GM23338 (cell line): ENCODE data around the gene CHGA. TPM values are rescaled to one million over a fixed set of nuclear protein-coding genes. Genes with fewer than 3 reads are reported as not detected.

Source experiments
- ATAC-seq: fragments of 200-7000 bp; cut with Tn5 transposase; 3 replicates; pipeline ENCODE4 v1.9.1; 2020
- DNase-seq: peaks from one replicate; pipeline ENCODE4 v3.0.0-alpha.2; 2015; ENCODE audit warnings: low spot score
- H2AFZ ChIP-seq: fragments of 200-600 bp; sonication (generic); 2 replicates; pipeline ENCODE4 v1.8.0; 2016; ENCODE audit warnings: antibody characterized with exemption, mild to moderate bottlenecking, moderate library complexity
- H3F3A ChIP-seq: fragments of 200-600 bp; sonication (generic); replicated peaks from 2 replicates; pipeline ENCODE4 v1.8.0; 2017; ENCODE audit warnings: antibody characterized with exemption, mixed run types, low read depth
- H3K27ac ChIP-seq: fragments of 200-600 bp; sonication (generic); 2 replicates; pipeline ENCODE4 v1.6.1; 2016; ENCODE audit warnings: low read depth
- H3K27me3 ChIP-seq: fragments of 200-600 bp; sonication (generic); 2 replicates; pipeline ENCODE4 v1.8.0; 2016; ENCODE audit warnings: mild to moderate bottlenecking, mixed run types, moderate library complexity; ENCODE audit not compliant: insufficient read depth
- H3K36me3 ChIP-seq: fragments of 200-600 bp; sonication (generic); 2 replicates; pipeline ENCODE4 v1.8.0; 2016; ENCODE audit warnings: mild to moderate bottlenecking; ENCODE audit not compliant: insufficient read depth
- H3K4me1 ChIP-seq: fragments of 200-600 bp; sonication (generic); 2 replicates; pipeline ENCODE4 v1.8.0; 2016; ENCODE audit warnings: mild to moderate bottlenecking, moderate library complexity; ENCODE audit not compliant: insufficient read depth
- H3K4me2 ChIP-seq: fragments of 200-600 bp; sonication (generic); 2 replicates; pipeline ENCODE4 v1.7.1; 2017; ENCODE audit warnings: mixed run types
- H3K4me3 ChIP-seq: fragments of 200-600 bp; sonication (generic); 2 replicates; pipeline ENCODE4 v1.6.1; 2016; ENCODE audit warnings: mixed run types
- H3K79me2 ChIP-seq: fragments of 200-600 bp; sonication (generic); replicated peaks from 2 replicates; pipeline ENCODE4 v1.8.0; 2017; ENCODE audit warnings: mild to moderate bottlenecking; ENCODE audit not compliant: insufficient read depth
- H3K9me2 ChIP-seq: fragments of 200-600 bp; sonication (generic); 2 replicates; pipeline ENCODE4 v1.8.0; 2017; ENCODE audit not compliant: insufficient read depth
- H4K20me1 ChIP-seq: fragments of 200-600 bp; sonication (generic); replicated peaks from 2 replicates; pipeline ENCODE4 v1.8.0; 2017; ENCODE audit warnings: mild to moderate bottlenecking; ENCODE audit not compliant: insufficient read depth
- H3K27ac Mint-ChIP-seq: 2 replicates; pipeline ENCODE4 v1.8.0; 2020; ENCODE audit warnings: inconsistent platforms, mild to moderate bottlenecking, moderate library complexity, mixed read lengths
- H3K27me3 Mint-ChIP-seq: 3 replicates; pipeline ENCODE4 v1.8.0; 2022; ENCODE audit warnings: low read depth, mild to moderate bottlenecking, moderate library complexity, mixed read lengths, inconsistent platforms; ENCODE audit not compliant: insufficient read depth, poor library complexity
- H3K36me3 Mint-ChIP-seq: 3 replicates; pipeline ENCODE4 v1.8.0; 2021; ENCODE audit warnings: low read depth, mild to moderate bottlenecking, inconsistent platforms, moderate library complexity, mixed read lengths
- H3K4me1 Mint-ChIP-seq: 3 replicates; pipeline ENCODE4 v1.8.0; 2020; ENCODE audit warnings: mild to moderate bottlenecking, inconsistent platforms, mixed read lengths
- H3K4me3 Mint-ChIP-seq: 3 replicates; pipeline ENCODE4 v1.8.0; 2021; ENCODE audit warnings: moderate library complexity, mild to moderate bottlenecking, inconsistent platforms, mixed read lengths
- H3K9me3 Mint-ChIP-seq: 3 replicates; pipeline ENCODE4 v1.8.0; 2020; ENCODE audit warnings: moderate library complexity, mild to moderate bottlenecking, inconsistent platforms, mixed read lengths
- CREB1 ChIP-seq: fragments of 250-450 bp; sonication (Bioruptor Pico); IDR thresholded peaks from 2 replicates; pipeline ENCODE4 v1.5.0; 2020; ENCODE audit warnings: low read depth, mild to moderate bottlenecking, moderate library complexity
- NANOG ChIP-seq: IDR thresholded peaks from 2 replicates; pipeline ENCODE4 v1.6.1; 2016; ENCODE audit warnings: antibody characterized with exemption, borderline replicate concordance
- POLR2AphosphoS5 ChIP-seq: IDR thresholded peaks from 2 replicates; pipeline ENCODE4 v1.6.1; 2016; ENCODE audit warnings: antibody characterized with exemption, low read depth
- STAT1 ChIP-seq: IDR thresholded peaks from one replicate; pipeline ENCODE4 v1.6.1; 2016; ENCODE audit warnings: antibody characterized with exemption; ENCODE audit not compliant: unreplicated experiment
- ZNF462 ChIP-seq: fragments of 250-450 bp; sonication (Bioruptor Pico); IDR thresholded peaks from 2 replicates; pipeline ENCODE4 v1.5.0; 2020; ENCODE audit warnings: mild to moderate bottlenecking, moderate library complexity
- polyA plus RNA-seq: library from polyadenylated mRNA; unstranded; fragments of >200 nt; fragmentation: Nextera tagmentation; extraction: Ambion mirVana; gene quantifications from 2 replicates; pipeline ENCODE4 v1.2.1, GENCODE V29; 2016
- total RNA-seq: library from RNA; depleted of rRNA; stranded (reverse); fragments of >200 nt; shearing (Covaris generic); gene quantifications from 2 replicates; pipeline ENCODE4 v1.2.3, GENCODE V29; 2014
- TF ChIP-seq, protein P1 (sequence below): IDR thresholded peaks from one replicate; pipeline ENCODE4 v1.6.1; 2018; ENCODE audit warnings: antibody characterized with exemption; ENCODE audit not compliant: unreplicated experiment
- TF ChIP-seq, protein P2 (sequence below), 2 experiments: fragments of 200-600 bp in 1 of 2; sonication (generic) in 1 of 2; conservative IDR thresholded peaks; 2 replicates each; pipeline versions ENCODE4 v1.5.1 to v1.6.1; 2016 to 2017; ENCODE audit warnings: antibody characterized with exemption in 2 of 2, low read depth in 2 of 2, mild to moderate bottlenecking in 2 of 2, moderate library complexity in 1 of 2

Gene CHGA
- total and polyA plus RNA-seq, 2 experiments from 2014 or later, result 13.9 to 19.6 TPM

- no peak overlapping the region for H3K4me3 Mint-ChIP-seq
- TF ChIP-seq, protein P1, sequence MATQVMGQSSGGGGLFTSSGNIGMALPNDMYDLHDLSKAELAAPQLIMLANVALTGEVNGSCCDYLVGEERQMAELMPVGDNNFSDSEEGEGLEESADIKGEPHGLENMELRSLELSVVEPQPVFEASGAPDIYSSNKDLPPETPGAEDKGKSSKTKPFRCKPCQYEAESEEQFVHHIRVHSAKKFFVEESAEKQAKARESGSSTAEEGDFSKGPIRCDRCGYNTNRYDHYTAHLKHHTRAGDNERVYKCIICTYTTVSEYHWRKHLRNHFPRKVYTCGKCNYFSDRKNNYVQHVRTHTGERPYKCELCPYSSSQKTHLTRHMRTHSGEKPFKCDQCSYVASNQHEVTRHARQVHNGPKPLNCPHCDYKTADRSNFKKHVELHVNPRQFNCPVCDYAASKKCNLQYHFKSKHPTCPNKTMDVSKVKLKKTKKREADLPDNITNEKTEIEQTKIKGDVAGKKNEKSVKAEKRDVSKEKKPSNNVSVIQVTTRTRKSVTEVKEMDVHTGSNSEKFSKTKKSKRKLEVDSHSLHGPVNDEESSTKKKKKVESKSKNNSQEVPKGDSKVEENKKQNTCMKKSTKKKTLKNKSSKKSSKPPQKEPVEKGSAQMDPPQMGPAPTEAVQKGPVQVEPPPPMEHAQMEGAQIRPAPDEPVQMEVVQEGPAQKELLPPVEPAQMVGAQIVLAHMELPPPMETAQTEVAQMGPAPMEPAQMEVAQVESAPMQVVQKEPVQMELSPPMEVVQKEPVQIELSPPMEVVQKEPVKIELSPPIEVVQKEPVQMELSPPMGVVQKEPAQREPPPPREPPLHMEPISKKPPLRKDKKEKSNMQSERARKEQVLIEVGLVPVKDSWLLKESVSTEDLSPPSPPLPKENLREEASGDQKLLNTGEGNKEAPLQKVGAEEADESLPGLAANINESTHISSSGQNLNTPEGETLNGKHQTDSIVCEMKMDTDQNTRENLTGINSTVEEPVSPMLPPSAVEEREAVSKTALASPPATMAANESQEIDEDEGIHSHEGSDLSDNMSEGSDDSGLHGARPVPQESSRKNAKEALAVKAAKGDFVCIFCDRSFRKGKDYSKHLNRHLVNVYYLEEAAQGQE, result no peak
- peaks cover 6% of the 10 kb centered on the region for H4K20me1 ChIP-seq
- H3K27me3 ChIP-seq, result no peaks in the 10 kb centered on the region
- DNase-seq, result no peak
- peaks cover 22% of the 10 kb centered on the region for H3K4me1 Mint-ChIP-seq
- peaks cover 4% of the 10 kb centered on the region; the same call in 1 of the 2 replicates for H3K4me1 ChIP-seq
- H3K4me3 ChIP-seq, result no peak overlapping the region
- H3K27ac Mint-ChIP-seq, result peak overlapping the region; percentile 62; the same call in 1 of the 2 replicates
- no peak for ATAC-seq
- H3K27ac ChIP-seq, result no peak overlapping the region
- no peak overlapping the region for H3K4me2 ChIP-seq
- no peaks in the 10 kb centered on the region for H3F3A ChIP-seq
- no peaks in the 10 kb centered on the region for H3K9me2 ChIP-seq
- peaks cover 31% of the 10 kb centered on the region for H3K36me3 Mint-ChIP-seq
- no peak overlapping the region for H2AFZ ChIP-seq
- no peaks in the 10 kb centered on the region for H3K36me3 ChIP-seq
- H3K79me2 ChIP-seq, result peaks cover 5% of the 10 kb centered on the region
- peaks cover 16% of the 10 kb centered on the region for H3K27me3 Mint-ChIP-seq
- H3K9me3 Mint-ChIP-seq, result 0 out of 3 replicates have a peak, but pooled peaks cover 1% of the 10 kb centered on the region
Measured at GRCh38 chr14:92959761-92960680, 37.1 kb downstream of the CHGA start.

DNA sequence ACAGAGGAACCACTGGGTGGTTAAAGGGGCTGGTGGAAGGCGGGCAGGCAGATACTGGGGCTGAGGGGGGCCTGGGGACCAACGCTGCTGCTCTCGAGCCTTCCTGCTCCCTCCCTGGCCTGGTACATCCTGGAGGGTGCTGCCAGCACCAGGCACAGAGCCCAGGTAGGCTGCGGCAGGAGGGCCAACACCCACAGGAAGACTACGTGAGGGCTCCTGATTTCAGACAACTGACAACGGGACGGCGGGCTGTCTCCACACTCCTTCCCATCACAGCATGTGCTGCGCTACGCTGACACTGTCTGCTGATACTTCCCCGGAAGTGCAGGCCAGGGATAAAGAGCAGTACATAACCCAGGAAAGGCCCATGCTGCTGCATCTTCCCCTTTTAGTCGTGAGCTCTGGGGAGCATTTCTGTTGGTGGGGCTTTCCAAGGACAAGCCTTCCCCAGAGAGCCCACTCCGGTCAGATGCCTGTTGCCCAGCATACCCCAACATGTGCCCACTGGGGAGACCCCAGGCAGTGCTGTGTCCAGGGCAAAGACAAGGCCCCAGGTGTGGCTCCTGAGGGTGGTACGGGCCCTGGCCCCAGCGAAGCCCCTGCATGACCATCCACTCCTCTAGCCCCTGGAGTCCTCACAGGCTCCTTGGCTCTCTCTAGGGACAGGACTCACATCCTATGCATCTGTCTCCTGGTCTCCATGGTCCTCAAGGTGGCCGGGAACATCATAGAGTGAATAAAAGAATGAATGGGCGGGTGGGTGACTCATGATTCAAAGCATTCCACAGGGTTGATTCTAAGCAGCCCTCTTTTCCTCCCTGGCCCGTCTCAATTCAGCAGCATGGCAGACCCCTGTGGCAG is 38.0 kb downstream of the CHGA start:
- H3K27ac Mint-ChIP-seq, result no peak overlapping the region
- Histone ChIP-seq H3K36me3 (no peaks in the 10 kb centered on the region), H3K27me3 (no peaks in the 10 kb centered on the region), H3K9me2 (no peaks in the 10 kb centered on the region), H4K20me1 (peaks cover 15% of the 10 kb centered on the region), H3K27ac (no peak overlapping the region), H3K4me2 (no peak overlapping the region), H3F3A (no peaks in the 10 kb centered on the region), H3K4me3 (no peak overlapping the region), H2AFZ (no peak overlapping the region), H3K4me1 (no peaks in the 10 kb centered on the region; the same call in 1 of the 2 replicates), H3K79me2 (peaks cover 14% of the 10 kb centered on the region)
- no peak for DNase-seq
- H3K36me3 Mint-ChIP-seq, result peaks cover 32% of the 10 kb centered on the region
- peaks cover 13% of the 10 kb centered on the region for H3K27me3 Mint-ChIP-seq
- H3K4me3 Mint-ChIP-seq, result no peak overlapping the region
- ATAC-seq, result no peak
- H3K9me3 Mint-ChIP-seq, result 0 out of 3 replicates have a peak, but pooled peaks cover 5% of the 10 kb centered on the region
- peaks cover 22% of the 10 kb centered on the region for H3K4me1 Mint-ChIP-seq
- TF ChIP-seq STAT1, result no peak
- TF ChIP-seq, protein P2, sequence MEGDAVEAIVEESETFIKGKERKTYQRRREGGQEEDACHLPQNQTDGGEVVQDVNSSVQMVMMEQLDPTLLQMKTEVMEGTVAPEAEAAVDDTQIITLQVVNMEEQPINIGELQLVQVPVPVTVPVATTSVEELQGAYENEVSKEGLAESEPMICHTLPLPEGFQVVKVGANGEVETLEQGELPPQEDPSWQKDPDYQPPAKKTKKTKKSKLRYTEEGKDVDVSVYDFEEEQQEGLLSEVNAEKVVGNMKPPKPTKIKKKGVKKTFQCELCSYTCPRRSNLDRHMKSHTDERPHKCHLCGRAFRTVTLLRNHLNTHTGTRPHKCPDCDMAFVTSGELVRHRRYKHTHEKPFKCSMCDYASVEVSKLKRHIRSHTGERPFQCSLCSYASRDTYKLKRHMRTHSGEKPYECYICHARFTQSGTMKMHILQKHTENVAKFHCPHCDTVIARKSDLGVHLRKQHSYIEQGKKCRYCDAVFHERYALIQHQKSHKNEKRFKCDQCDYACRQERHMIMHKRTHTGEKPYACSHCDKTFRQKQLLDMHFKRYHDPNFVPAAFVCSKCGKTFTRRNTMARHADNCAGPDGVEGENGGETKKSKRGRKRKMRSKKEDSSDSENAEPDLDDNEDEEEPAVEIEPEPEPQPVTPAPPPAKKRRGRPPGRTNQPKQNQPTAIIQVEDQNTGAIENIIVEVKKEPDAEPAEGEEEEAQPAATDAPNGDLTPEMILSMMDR (conservative IDR thresholded peaks at IDR 0.05; ENCODE audit: low read depth in 2 of 2), result no peak
- TF ChIP-seq NANOG, result no peak
- TF ChIP-seq CREB1 (CRISPR knock-in tag), result no peak
- TF ChIP-seq ZNF462 (CRISPR knock-in tag), result no peak
- TF ChIP-seq POLR2AphosphoS5, result no peak
